ENCODE data around the gene ZER1. TPM values are rescaled to one million over a fixed set of nuclear protein-coding genes. Genes with fewer than 3 reads are reported as not detected.

ZER1 gene
- total RNA-seq, 1 donor: 23.4 TPM

GRCh38 chr9:128731691-128732090 is 40.0 kb downstream of the ZER1 start:
- H3K27me3 ChIP-seq (ENCODE audit: insufficient read depth, low read length): no peaks in the 10 kb centered on the region
- H3K4me3 ChIP-seq (ENCODE audit: low read length): no peak overlapping the region
- H3K9me3 ChIP-seq (ENCODE audit: low read depth, low read length): no peaks in the 10 kb centered on the region
- H3K4me1 ChIP-seq (ENCODE audit: insufficient read depth, low read length): no peaks in the 10 kb centered on the region

- Histone ChIP-seq H3K9me3 (ENCODE audit: low read depth, low read length) (no peaks in the 10 kb centered on the region), H3K4me1 (ENCODE audit: insufficient read depth, low read length) (no peaks in the 10 kb centered on the region), H3K27me3 (ENCODE audit: insufficient read depth, low read length) (no peaks in the 10 kb centered on the region), H3K4me3 (ENCODE audit: low read length) (no peak overlapping the region)
These were observed 40.6 kb downstream of the ZER1 start for GRCh38 chr9:128731093-128731492.

GRCh38 chr9:128729766-128730517 is 41.8 kb downstream of the ZER1 start:
- Histone ChIP-seq H3K9me3 (ENCODE audit: low read depth, low read length) (no peaks in the 10 kb centered on the region), H3K4me1 (ENCODE audit: insufficient read depth, low read length) (peaks cover 4% of the 10 kb centered on the region), H3K27me3 (ENCODE audit: insufficient read depth, low read length) (no peaks in the 10 kb centered on the region), H3K4me3 (ENCODE audit: low read length) (no peak overlapping the region)

- Histone ChIP-seq H3K4me3 (ENCODE audit: low read length) (no peak overlapping the region), H3K27me3 (ENCODE audit: insufficient read depth, low read length) (no peaks in the 10 kb centered on the region), H3K4me1 (ENCODE audit: insufficient read depth, low read length) (peaks cover 10% of the 10 kb centered on the region), H3K9me3 (ENCODE audit: low read depth, low read length) (no peaks in the 10 kb centered on the region)
These were observed 42.4 kb downstream of the ZER1 start for GRCh38 chr9:128729302-128729701.

GRCh38 chr9:128728298-128728697 is 43.4 kb downstream of the ZER1 start:
- H3K27me3 ChIP-seq (ENCODE audit: insufficient read depth, low read length): no peaks in the 10 kb centered on the region

GRCh38 chr9:128727640-128728248 is 44.0 kb downstream of the ZER1 start:
- no peaks in the 10 kb centered on the region for H3K27me3 ChIP-seq (ENCODE audit: insufficient read depth, low read length)
- no peaks in the 10 kb centered on the region for H3K9me3 ChIP-seq (ENCODE audit: low read depth, low read length)
- H3K4me1 ChIP-seq (ENCODE audit: insufficient read depth, low read length): peaks cover 20% of the 10 kb centered on the region
- H3K4me3 ChIP-seq (ENCODE audit: low read length): no peak overlapping the region

More at GRCh38 chr9:128728298-128728697, 43.4 kb downstream of the ZER1 start:
- no peak overlapping the region for H3K4me3 ChIP-seq (ENCODE audit: low read length)
- H3K4me1 ChIP-seq (ENCODE audit: insufficient read depth, low read length): peaks cover 15% of the 10 kb centered on the region
- no peaks in the 10 kb centered on the region for H3K9me3 ChIP-seq (ENCODE audit: low read depth, low read length)

GRCh38 chr9:128724744-128725211 is 46.9 kb downstream of the ZER1 start:
- peak overlapping the region; percentile 86 for H3K4me3 ChIP-seq (ENCODE audit: low read length)
- H3K27me3 ChIP-seq (ENCODE audit: insufficient read depth, low read length): no peaks in the 10 kb centered on the region
- H3K4me1 ChIP-seq (ENCODE audit: insufficient read depth, low read length): peaks cover 22% of the 10 kb centered on the region
- no peaks in the 10 kb centered on the region for H3K9me3 ChIP-seq (ENCODE audit: low read depth, low read length)

- H3K27me3 ChIP-seq (ENCODE audit: insufficient read depth, low read length): no peaks in the 10 kb centered on the region
- H3K9me3 ChIP-seq (ENCODE audit: low read depth, low read length): no peaks in the 10 kb centered on the region
- peaks cover 22% of the 10 kb centered on the region for H3K4me1 ChIP-seq (ENCODE audit: insufficient read depth, low read length)
- peak within 1 kb of the TSS; percentile 86 for H3K4me3 ChIP-seq (ENCODE audit: low read length)
These were observed 47.6 kb downstream of the ZER1 start, which contains the start of gene ZDHHC12 for GRCh38 chr9:128723866-128724743. Gene ZDHHC12, minus strand, starts transcription at chr9:128724127. Its CDS starts 34 bp downstream, at chr9:128724093.

GRCh38 chr9:128723352-128723865 is 48.3 kb downstream of the ZER1 start:
- peaks cover 22% of the 10 kb centered on the region for H3K4me1 ChIP-seq (ENCODE audit: insufficient read depth, low read length)
- no peaks in the 10 kb centered on the region for H3K27me3 ChIP-seq (ENCODE audit: insufficient read depth, low read length)
- peak overlapping the region; percentile 86 for H3K4me3 ChIP-seq (ENCODE audit: low read length)
- no peaks in the 10 kb centered on the region for H3K9me3 ChIP-seq (ENCODE audit: low read depth, low read length)

- no peaks in the 10 kb centered on the region for H3K27me3 ChIP-seq (ENCODE audit: insufficient read depth, low read length)
- peaks cover 22% of the 10 kb centered on the region for H3K4me1 ChIP-seq (ENCODE audit: insufficient read depth, low read length)
- no peak overlapping the region for H3K4me3 ChIP-seq (ENCODE audit: low read length)
- no peaks in the 10 kb centered on the region for H3K9me3 ChIP-seq (ENCODE audit: low read depth, low read length)
These were observed 49.1 kb downstream of the ZER1 start for GRCh38 chr9:128722380-128723351.

GRCh38 chr9:128721487-128722010 is 50.2 kb downstream of the ZER1 start:
- Histone ChIP-seq H3K27me3 (ENCODE audit: insufficient read depth, low read length) (no peaks in the 10 kb centered on the region), H3K4me1 (ENCODE audit: insufficient read depth, low read length) (peaks cover 22% of the 10 kb centered on the region), H3K4me3 (ENCODE audit: low read length) (no peak overlapping the region), H3K9me3 (ENCODE audit: low read depth, low read length) (no peaks in the 10 kb centered on the region)

- Histone ChIP-seq H3K9me3 (ENCODE audit: low read depth, low read length) (no peaks in the 10 kb centered on the region), H3K4me3 (ENCODE audit: low read length) (no peak overlapping the region), H3K27me3 (ENCODE audit: insufficient read depth, low read length) (no peaks in the 10 kb centered on the region), H3K4me1 (ENCODE audit: insufficient read depth, low read length) (peaks cover 22% of the 10 kb centered on the region)
These were observed 50.8 kb downstream of the ZER1 start for GRCh38 chr9:128720841-128721486.

GRCh38 chr9:128719919-128720605 is 51.7 kb downstream of the ZER1 start:
- H3K4me3 ChIP-seq (ENCODE audit: low read length): no peak overlapping the region
- H3K9me3 ChIP-seq (ENCODE audit: low read depth, low read length): no peaks in the 10 kb centered on the region
- peaks cover 20% of the 10 kb centered on the region for H3K4me1 ChIP-seq (ENCODE audit: insufficient read depth, low read length)
- H3K27me3 ChIP-seq (ENCODE audit: insufficient read depth, low read length): no peaks in the 10 kb centered on the region

All from mononuclear cell (primary cell).